Upper lobe of left lung (tissue), 6 donors: ENCODE measurements around the gene PIM3. TPM values are rescaled to one million over a fixed set of nuclear protein-coding genes. Genes with fewer than 3 reads are reported as not detected.

Experiments
- ATAC-seq, 2 donors: fragments of 200-7000 bp; cut with Tn5 transposase; one replicate each; pipeline ENCODE4 v1.9.1; 2022; ENCODE audit warnings: mild to moderate bottlenecking in 2 of 2, moderate library complexity in 2 of 2; ENCODE audit not compliant: low FRiP score in 2 of 2
- DNase-seq, 2 donors: peaks; one replicate each; pipeline ENCODE4 v3.0.0-alpha.2; 2019 to 2020
- H3K27ac ChIP-seq, 4 donors: fragments of 200-600 bp; sonication (generic); one replicate each; pipeline ENCODE4 v1.5.1; 2016 to 2019
- H3K27me3 ChIP-seq, 4 donors: fragments of 200-600 bp; sonication (generic); one replicate each; pipeline ENCODE4 v1.5.1; 2017 to 2019
- H3K36me3 ChIP-seq, 4 donors: fragments of 200-600 bp; sonication (generic); one replicate each; pipeline ENCODE4 v1.5.1; 2016 to 2019
- H3K4me1 ChIP-seq, 4 donors: fragments of 200-600 bp; sonication (generic); one replicate each; pipeline ENCODE4 v1.5.1; 2018 to 2019
- H3K4me3 ChIP-seq, 4 donors: fragments of 200-600 bp; sonication (generic); one replicate each; pipeline ENCODE4 v1.5.1; 2017 to 2019; ENCODE audit warnings: mild to moderate bottlenecking in 2 of 4, moderate library complexity in 1 of 4
- H3K9me3 ChIP-seq, 4 donors: fragments of 200-600 bp; sonication (generic); one replicate each; pipeline ENCODE4 v1.5.1; 2018 to 2019
- CTCF ChIP-seq, 6 experiments: fragments of 450-650 bp in 4 of 6; fragments of 200-600 bp in 2 of 6; sonication (generic) in 2 of 6; IDR thresholded peaks; one replicate each; pipeline ENCODE4 v1.5.1; 2016 to 2019; ENCODE audit warnings: antibody characterized with exemption in 6 of 6
- EP300 ChIP-seq, 4 donors: sonication (generic); formaldehyde crosslinking; IDR thresholded peaks; one replicate each; pipeline ENCODE4 v1.5.1; 2017; ENCODE audit warnings: antibody characterized with exemption in 4 of 4, control low read depth in 2 of 4
- POLR2A ChIP-seq, 4 donors: fragments of 450-650 bp; IDR thresholded peaks; one replicate each; pipeline ENCODE4 v1.5.1; 2016 to 2017; ENCODE audit warnings: antibody characterized with exemption in 4 of 4, mild to moderate bottlenecking in 2 of 4
- POLR2AphosphoS5 ChIP-seq, 2 donors: sonication (generic); formaldehyde crosslinking; IDR thresholded peaks; one replicate each; pipeline ENCODE4 v1.5.1; 2017; ENCODE audit warnings: antibody characterized with exemption in 2 of 2
- WGBS, 2 donors: methylation state at CpG; one replicate each; pipeline ENCODE4 v1.1.5; 2017 to 2018; 5-methylcytosine and 5-hydroxymethylcytosine counted together
- total RNA-seq, 6 donors: library from RNA; depleted of rRNA in 4 of 6; stranded (reverse); fragments of >200 nt in 4 of 6; gene quantifications; one replicate each; pipeline versions ENCODE4 v1.1.0 to v1.2.1, GENCODE V29; 2016 to 2021
- donor health status: DM: no; HTN: no; CAD: no; lungs with moderate emphysema.
- donor health status: DM: no; HTN: yes; CAD: no; lungs with severe emphysema.

Gene PIM3
- total RNA-seq, 6 donors from 2014 or later: 131 to 246 (median 156) TPM

GRCh38 chr22:49991167-49991566, 30.6 kb downstream of the PIM3 start:
- H3K27ac ChIP-seq: no peak overlapping the region
- H3K36me3 ChIP-seq: no peaks in the 10 kb centered on the region
- H3K9me3 ChIP-seq: peaks cover 1 to 15% (median 5%) of the 10 kb centered on the region in 4 donors
- DNase-seq (no peak), ATAC-seq (no peak)
- no peaks in the 10 kb centered on the region for H3K27me3 ChIP-seq
- 84 to 91% methylated on average over 6 of the region's 6 CpGs for WGBS, 2 donors
- peaks cover 7 to 8% (median 7%) of the 10 kb centered on the region in 4 donors for H3K4me1 ChIP-seq
- TF ChIP-seq POLR2A (IDR thresholded peaks at IDR 0.05) (no peak), POLR2AphosphoS5 (IDR thresholded peaks at IDR 0.05) (no peak), EP300 (IDR thresholded peaks at IDR 0.05) (no peak), CTCF (IDR thresholded peaks at IDR 0.05) (no peak)
- no peak overlapping the region for H3K4me3 ChIP-seq

DNA sequence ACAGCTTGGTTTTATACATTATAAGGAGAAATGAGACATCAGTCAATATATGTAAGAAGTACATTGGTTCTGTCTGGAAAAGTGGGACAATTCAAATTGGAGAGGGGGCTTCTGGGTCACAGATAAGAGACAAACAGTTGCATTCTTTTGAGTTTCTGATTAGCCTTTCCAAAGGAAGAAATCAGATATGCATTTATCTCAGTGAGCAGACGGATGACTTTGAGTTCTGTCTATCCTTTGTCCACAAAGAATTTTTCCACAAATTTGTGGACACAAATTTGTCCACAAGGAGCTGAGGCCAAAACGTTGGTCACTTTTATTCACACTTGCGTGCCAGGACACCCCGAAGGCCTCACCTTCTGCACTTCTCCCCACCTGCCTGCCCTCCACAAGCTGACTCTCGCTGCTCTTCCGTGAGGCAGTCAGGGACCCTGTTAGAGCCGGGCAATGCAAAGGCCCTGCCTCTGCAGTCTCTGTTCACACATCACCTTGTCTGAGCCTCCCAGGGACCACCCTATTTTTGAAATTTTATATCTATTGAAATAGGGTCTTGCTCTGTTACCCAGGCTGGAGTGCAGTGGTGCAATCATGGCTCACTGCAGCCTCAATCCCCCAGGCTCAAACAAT, 31.4 kb downstream of the PIM3 start:
- H3K9me3 ChIP-seq: peaks cover 0 to 9% (median 0%) of the 10 kb centered on the region in 4 donors
- ATAC-seq: no peak
- H3K4me3 ChIP-seq: no peak overlapping the region
- H3K27me3 ChIP-seq: no peaks in the 10 kb centered on the region
- TF ChIP-seq POLR2A (IDR thresholded peaks at IDR 0.05) (no peak), EP300 (IDR thresholded peaks at IDR 0.05) (no peak), CTCF (IDR thresholded peaks at IDR 0.05) (no peak), POLR2AphosphoS5 (IDR thresholded peaks at IDR 0.05) (no peak)
- peaks cover 7 to 8% (median 7%) of the 10 kb centered on the region in 4 donors for H3K4me1 ChIP-seq
- H3K36me3 ChIP-seq: no peaks in the 10 kb centered on the region
- H3K27ac ChIP-seq: no peak overlapping the region
- WGBS, 2 donors: 88 to 92% methylated on average over 7 of the region's 7 CpGs
- DNase-seq: no peak

DNA sequence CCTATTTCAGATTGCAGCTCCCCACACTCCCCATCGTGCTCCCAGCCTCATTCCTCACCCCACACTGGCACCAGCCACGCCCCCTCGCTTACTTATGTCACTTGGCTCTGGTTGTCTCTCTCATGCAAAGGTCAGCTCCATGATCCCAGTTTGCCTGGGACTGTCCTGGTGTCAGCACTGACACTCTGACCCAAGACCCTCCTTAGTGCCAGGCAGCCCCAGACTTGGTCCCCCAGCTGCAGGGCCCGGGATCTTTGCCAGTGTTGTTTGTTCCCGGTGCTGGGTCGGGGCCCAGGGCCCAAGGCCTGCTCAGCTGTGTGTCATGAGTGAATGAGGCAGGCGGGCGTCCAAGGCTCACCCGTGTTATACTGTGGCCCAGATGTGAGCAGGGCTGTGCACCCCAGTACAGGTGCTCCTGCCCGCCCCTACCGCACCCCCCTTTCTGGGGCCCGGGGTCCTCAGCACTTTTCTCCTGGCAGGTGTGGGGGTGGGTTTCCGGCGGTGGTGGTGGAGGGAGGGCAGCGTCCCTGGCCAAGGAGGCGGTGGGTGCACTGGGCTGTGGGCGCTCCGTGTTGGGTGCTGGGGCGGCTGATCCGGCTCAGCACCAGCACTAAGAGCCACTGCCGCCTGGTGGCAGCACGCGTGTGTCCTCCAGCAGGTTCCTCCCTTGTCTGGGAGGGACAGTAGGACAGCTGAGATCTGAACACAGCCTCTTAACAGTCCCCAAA, 32.5 kb downstream of the PIM3 start:
- TF ChIP-seq EP300 (IDR thresholded peaks at IDR 0.05) (no peak), POLR2A (IDR thresholded peaks at IDR 0.05) (no peak), POLR2AphosphoS5 (IDR thresholded peaks at IDR 0.05) (no peak), CTCF (IDR thresholded peaks at IDR 0.05) (peak; percentile 81 to 89 (median 88))
- ATAC-seq (peak; percentile 76 to 77), DNase-seq (peak; percentile 81 to 91)
- Histone ChIP-seq H3K27ac (no peak overlapping the region), H3K4me1 (peaks cover 7 to 8% (median 7%) of the 10 kb centered on the region in 4 donors), H3K9me3 (peaks cover 0 to 9% (median 0%) of the 10 kb centered on the region in 4 donors), H3K4me3 (no peak overlapping the region), H3K36me3 (no peaks in the 10 kb centered on the region), H3K27me3 (no peaks in the 10 kb centered on the region)
- WGBS, 2 donors: 43 to 45% methylated on average over 14 to 18 of the region's 23 CpGs

GRCh38 chr22:49993649-49994360, 33.2 kb downstream of the PIM3 start:
- H3K4me3 ChIP-seq: no peak overlapping the region
- H3K27me3 ChIP-seq: no peaks in the 10 kb centered on the region
- no peaks in the 10 kb centered on the region for H3K36me3 ChIP-seq
- no peak for ATAC-seq
- no peak overlapping the region for H3K27ac ChIP-seq
- H3K9me3 ChIP-seq: peaks cover 0 to 9% (median 0%) of the 10 kb centered on the region in 4 donors
- H3K4me1 ChIP-seq: peaks cover 7 to 8% (median 7%) of the 10 kb centered on the region in 4 donors
- no peak for TF ChIP-seq POLR2AphosphoS5 (IDR thresholded peaks at IDR 0.05)
- peak in 1 of 6 experiments; percentile 10 for TF ChIP-seq CTCF (IDR thresholded peaks at IDR 0.05)
- peak in 1 of 2 donors; percentile 37 for DNase-seq
- WGBS, 2 donors: 56 to 73% methylated on average over 4 to 8 of the region's 11 CpGs
